ENCODE measurements around the gene P2RX6.
"Not testable (repeated sequence)": the region's sequence is repeated elsewhere in the genome, so short reads cannot be mapped to it uniquely, and the experiment has no call there.

P2RX6 gene

DNA sequence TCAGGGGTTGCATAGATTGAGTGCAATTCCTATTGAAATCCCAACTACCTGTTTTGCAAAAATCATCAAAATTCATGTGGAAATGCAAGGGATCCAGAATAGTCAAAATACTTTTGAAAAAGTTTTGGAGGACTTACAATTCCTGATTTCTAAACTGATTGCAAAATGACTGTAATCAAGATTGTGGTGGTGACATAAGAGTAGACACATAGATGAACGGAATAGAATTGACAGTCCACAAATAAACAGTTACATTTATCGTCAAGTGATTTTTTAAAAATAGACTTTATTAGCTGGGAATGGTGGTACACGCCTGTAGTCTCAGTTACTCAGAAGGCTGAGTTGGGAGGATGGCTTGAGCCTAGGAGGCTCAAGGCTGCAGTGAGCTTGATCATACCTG, 20.0 kb downstream of the P2RX6 start:
- no peak for DNase-seq

DNA sequence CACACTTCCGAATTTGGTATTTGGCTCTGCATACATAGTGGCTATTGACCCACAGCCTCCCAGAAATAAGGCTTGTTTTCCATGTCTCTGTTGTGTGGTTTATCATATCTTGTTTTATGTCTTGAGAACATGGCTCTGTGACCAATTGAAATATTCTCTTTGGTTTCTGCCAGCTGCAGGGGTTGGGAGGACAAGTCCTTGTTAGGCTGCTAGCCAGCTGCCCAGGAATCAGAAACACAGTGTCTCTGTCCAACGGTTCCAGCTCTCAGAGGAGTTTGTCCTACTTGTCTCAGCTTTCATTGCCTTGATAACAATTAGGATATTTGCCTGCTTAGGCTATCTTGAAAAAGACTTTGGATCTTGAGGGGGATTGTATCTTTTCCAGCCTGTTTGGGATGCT, 23.4 kb downstream of the P2RX6 start:
- DNase-seq, result peak; percentile 39

GRCh38 chr22:21039158-21039557, 24.2 kb downstream of the P2RX6 start:
- DNase-seq, result not testable (repeated sequence)

DNA sequence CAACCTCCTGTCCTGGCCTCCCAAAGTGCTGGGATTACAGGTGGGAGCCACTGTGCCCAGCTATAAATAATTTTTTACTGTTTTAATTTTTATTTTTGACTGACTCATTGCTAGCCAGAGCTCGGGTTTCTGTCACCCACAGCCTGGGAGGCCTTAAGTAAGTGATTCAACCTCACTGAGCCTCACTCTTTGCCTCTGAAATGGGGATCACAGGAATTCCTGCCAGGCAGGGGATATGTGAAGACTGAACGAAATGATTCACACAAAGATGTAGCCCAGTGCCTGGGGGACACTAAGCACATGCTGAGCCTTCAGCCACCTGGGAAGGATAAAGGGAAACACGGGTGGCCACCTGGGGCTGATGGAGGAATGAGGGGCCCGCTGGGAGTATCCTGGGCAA, 27.0 kb downstream of the P2RX6 start:
- peak; percentile 85 for DNase-seq

- peak; percentile 47 for DNase-seq
Measured at GRCh38 chr22:21042978-21043859, 28.3 kb downstream of the P2RX6 start.

DNA sequence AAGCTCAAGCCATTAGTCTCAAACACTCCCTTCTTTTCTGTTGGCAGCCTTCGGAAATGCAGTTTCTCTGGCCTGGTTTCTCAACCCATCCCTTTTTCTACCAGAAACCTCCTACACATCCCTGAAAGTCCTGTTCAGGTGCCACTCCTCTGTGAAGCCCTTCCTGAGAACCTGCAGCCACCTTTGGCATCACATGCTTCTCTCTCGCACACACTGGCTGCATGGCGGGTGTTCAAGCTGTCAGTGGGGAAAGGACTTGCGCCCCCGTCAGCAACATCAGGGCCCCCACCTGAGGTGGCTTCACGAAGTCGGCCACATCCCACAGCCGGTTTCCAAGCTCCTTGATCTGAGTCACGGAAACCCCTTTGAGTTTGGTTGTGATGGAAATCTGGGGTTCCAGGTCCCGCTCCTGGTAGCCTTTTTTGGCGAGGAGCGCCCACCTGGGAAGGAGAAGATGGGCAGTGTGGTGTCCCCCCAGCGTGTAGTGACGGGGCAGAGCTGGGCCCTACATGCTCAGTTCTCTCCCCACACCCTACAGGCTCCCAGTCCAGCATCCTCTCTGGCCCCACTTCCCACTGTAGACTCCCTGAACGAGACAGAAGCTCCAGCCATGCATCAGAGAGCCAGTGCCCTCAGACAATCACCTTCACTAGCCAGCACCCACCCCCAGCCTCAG, 29.0 kb downstream of the P2RX6 start:
- no peak for DNase-seq

DNA sequence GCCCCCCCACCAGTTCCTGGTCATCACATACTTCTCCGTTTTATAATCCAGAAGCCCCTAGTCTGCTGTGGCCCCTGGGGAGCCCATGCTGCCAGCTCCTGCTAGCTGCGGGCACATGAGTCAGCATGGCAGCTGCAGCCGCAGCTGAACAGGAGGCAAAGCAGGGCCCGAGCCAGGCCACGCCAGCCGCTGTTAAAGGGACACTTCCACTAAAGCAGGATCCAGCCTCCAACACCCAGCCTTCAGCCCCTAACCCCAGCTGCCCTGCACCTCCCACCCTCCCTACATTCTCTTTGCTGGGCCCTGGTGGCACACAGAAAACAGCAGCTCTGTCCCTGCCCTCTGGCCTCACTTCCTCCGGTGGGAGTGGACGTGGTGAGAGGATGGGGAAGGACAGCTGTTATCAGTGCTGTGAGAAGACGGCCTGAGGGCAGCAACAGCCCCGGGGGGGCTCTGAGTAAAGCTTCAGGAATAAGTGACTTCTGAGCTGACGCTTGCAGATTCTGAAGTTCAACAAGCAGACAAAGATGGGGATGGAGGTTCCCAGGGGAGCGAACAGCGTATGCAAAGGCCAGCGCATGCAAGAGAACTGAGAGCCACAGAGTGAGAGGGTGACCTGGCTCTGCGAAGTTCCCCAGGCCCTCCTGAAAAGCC, 30.1 kb downstream of the P2RX6 start:
- peak; percentile 87 for DNase-seq

DNA sequence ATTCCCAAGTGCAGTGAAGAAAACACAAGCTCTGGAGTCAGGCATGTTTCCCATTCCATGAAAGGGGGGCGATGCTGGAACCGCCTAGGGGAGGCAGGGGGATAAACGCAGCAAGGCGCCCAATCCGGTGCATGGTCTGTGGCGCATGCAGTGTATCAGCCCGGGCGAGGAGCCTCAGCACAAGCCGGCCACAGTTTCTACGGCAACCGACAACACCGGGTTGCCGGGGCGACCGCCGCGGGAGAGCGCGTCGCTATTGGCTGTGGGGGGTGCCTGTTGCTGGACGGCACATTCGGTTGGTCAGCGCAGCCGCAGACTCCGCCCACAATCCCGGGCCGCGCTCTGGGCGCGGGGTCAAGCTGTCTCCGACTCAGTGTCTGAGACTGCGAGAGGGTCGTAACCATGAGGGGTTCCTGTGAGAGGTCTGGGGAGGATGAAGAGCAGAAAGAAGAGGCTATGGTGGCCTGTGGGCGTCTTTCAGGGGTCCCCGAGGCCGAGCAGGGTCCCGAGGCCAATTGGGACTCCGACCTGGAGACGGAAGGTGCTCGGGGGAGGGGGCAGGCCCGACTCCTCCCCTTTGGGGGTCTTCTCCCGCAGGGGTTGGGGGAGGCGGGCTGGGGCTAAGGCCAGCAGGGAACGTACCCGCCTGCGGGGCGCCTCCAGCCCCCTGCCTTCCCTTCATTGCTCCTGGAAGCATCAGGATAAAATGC, 30.8 kb downstream of the P2RX6 start, which contains the start of gene LRRC74B:
Gene LRRC74B (plus strand): TSS at position 362 of the 710 bp plus-strand sequence. CDS start 41 bp downstream, at position 403.
- peak; percentile 90 for DNase-seq

- DNase-seq, result no peak
Measured at GRCh38 chr22:21047035-21047661, 32.2 kb downstream of the P2RX6 start.

- DNase-seq, result no peak
Measured at GRCh38 chr22:21047730-21048129, 32.8 kb downstream of the P2RX6 start.

DNA sequence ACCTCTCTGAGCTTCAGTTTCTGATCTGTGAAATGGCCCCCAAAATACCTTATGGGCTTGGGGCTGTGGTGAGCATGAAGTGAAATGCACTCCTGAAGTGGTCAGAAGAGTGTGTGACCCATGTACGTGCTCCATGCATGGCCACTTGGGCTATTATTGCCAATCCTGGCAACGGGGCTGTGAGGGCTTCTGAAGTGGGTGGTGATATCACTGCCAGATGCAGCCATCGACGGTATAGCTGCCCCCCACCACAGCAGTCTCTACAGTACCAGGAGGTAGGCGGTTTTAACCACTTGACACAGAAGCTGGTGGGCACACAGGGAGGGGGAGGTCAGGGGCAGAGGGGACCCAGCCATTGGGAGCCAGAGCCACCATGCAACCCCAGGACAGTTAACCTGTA, 33.5 kb downstream of the P2RX6 start:
- DNase-seq, result not testable (repeated sequence)

- DNase-seq, result not testable (repeated sequence)
Measured at GRCh38 chr22:21048965-21049364, 34.0 kb downstream of the P2RX6 start.

DNA sequence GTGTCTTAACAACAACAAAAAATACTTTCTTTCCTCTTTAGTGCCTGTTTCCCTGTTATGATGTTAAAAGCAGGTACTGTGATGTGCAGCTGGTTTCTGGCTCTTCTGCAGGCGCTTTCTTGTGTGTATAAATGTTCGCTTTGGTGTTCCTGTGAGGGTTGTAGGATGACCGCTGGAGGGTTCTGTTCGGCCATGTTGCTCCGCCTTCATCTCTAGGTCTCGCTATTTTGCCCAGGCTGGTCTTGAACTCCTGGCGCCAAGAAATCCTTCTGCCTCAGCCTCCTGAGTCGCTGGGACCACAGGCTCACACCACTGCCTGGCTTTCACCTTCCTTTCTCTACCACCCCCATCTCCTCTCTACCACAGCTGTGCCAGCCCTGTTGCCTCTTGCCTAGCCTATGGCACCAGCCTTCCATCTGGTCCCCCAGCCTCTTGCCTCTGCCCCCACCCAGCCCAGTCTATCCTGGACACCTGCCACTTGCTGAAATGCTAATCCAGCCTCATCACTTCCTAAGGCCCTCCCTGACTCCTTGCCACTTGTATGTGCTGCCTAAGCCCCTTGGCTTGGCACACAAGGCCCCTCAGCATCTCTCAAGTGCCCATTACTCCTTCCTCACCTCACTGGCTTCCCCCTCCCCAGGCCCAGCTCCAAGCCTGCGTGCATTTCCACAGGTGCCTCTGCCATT, 36.3 kb downstream of the P2RX6 start:
- no peak for DNase-seq

DNA sequence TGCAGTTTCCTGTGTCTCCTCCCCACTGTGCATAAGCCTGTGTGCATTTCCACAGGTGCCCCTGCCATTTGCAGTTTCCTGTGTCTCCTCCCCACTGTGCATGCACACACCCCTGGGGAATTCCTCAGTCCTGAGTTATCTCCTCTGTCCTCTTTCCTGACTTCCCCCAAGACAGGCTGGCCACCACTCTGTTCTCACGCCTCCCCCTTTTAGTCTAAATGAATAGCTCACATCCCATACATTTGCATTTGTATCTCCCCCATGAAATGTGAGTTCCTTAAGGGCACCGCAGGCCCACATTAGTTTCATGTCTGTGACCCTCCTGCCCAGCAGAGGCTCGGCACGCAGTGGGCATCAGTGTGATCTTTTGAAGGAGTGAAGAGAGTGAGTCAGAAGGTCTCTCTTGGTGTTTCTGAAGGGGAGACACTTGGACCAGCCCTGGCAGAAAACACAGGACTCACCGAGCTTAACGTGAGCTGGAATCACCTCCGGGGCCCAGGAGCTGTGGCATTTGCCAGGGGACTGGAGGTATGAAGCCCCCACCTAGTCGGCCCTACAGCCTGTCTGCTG, 37.0 kb downstream of the P2RX6 start:
- DNase-seq, result peak; percentile 65

DNA sequence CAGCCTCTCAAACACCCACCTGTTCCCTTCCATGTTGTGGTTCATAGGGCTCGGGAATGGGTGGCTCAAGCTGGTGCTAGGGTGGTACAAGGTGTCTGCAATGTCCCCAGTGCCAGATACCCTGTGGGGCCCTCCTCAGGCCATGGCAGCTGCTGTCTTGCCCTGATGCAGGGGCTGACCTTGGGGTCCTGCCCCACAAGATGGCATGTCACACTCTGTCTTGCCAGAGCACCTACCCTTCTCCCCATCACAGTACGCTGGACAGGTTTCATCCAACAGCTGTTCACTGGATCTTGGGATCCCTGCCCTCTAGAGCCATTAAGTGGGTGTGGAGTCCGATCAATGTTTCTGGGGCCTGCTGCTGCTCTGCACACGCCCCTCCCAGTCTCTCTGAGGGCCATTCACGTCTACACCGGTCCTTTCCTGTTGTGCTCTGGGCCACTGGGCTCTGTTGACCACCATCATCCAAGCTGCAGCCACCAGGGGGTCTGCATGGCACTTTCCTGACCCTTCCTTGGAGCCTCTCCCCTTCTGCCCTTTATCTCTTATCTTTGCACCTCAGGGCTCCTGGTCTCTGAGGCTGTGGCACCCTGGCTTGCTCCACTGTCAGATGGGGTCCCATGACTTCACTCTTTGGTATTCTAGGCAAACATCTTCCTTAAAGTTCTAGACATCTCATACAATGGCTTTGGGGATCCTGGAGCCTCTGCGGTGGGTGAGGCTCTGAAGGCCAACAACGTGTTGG, 37.9 kb downstream of the P2RX6 start:
- no peak for DNase-seq

DNA sequence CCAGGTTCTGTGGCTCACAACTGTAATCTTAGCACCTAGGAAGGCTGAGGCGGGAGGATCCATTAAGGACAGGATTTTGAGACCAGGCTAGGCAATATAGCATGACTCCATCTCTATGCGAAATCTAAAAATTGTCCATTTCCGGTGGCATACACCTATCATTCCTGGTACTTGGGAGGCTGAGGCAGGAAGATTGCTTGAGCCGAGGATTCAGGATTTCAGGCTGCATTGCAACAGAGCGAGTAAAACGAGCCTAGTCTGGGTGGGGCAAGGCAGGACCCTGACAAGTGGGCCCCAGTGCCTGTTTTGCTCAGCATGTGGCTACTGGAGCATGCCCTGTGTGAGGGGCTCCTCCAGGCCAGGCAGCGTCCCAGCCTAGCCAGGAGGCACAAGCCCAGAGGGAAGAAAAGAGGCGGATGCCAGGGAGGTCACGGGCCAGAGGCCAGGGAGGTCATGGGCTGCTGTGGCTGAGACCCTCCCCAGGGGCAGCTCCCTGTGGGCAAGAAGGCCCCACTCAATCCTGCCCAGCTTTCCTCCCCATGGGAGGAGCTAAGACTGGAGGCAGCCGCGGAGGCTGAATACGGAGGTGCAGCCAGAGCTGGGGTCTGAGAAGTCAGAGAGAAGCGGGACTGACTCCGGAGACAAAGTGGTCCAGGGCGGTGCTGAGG, 39.2 kb downstream of the P2RX6 start:
- no peak for DNase-seq

DNA sequence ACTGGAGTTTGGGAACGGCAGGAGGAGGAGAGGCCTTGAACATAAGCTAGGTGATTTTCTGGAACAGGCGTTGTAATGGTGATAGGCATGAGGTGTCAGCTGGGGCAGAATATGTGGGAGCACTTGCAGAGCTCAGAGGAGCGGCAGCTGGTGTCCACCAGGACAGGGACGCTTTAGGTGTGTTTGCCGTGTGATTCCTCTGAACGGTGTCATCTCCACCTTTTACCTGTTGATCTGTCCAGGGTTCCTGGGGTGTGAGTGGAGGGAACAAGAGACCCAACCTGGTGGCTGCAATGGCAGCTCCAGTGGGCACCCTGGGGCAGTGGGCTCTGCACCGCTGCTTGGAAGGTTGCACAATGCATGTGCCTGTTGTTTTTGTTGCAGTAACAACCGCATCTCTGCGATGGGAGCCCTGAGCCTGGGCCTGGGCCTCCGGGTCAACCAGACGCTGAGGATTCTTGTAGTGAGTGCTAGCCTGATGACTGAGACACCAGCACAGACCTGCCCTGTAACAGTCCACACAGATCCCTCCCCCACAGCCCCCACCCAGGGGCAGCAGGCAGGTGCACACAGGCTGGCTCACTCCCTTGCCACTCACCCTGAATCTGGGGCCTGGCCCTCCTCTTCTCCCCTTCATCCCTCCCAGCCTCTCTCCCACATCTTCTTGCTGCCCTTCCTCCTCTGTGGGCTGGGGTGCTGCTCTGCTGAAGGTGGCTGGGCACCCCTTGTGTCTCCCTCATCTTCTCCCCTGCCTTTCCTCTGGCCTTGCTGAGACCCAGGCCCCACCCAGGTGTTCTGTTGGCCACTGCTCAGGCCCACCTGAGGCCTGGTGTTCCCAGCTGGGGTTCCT, 40.0 kb downstream of the P2RX6 start:
- no peak for DNase-seq

DNA sequence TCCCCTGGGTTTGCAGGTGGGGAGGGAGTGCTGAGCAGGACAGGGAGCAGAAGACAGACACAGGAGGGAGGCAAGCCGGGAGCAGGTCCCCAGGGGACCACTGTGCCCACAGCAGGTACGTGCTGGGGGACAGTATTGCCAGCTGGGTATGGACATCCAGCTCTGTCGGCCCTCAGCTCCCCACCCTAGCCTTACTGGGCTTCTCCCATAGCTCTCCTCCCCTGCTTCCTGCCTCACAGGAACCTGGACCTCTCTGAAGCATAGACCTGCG, 40.5 kb downstream of the P2RX6 start:
- DNase-seq, result no peak

DNA sequence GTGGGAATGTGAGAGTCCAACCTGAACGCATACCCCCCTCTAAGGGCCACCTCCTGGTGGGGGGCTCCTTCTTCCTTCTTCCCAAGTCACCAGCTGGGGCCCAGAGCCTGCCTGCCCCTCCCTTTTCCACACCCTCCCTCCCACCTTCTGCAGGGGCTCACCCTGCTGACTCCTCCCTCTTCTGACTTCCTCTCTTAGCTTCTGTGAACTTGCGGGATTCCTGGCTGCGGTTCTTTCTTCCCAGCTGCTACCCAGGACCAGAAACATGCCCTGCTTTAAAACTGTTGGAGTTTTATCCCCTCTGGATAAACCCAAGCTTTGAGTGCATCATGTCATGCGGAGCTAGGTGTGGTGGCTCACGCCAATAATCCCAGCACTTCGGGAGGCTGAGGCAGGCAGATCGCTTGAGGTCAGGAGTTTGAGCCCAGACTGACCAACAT, 40.9 kb downstream of the P2RX6 start:
- no peak for DNase-seq

Data from EL (cell line).